Prostate gland (tissue), 2 donors: Measurements from ENCODE around the gene CMKLR1.

Experiments
- CTCF ChIP-seq, 4 experiments: fragments of 200-600 bp in 2 of 4; fragments of 450-650 bp in 2 of 4; sonication (generic) in 2 of 4; IDR thresholded peaks; 1 replicate in 3 of 4; 2 replicates in 1 of 4; pipeline ENCODE4 v1.5.1; 2016 to 2019; ENCODE audit warnings: antibody characterized with exemption in 4 of 4, mild to moderate bottlenecking in 2 of 4, moderate library complexity in 2 of 4
- POLR2AphosphoS5 ChIP-seq: sonication (generic); formaldehyde crosslinking; IDR thresholded peaks from one replicate; pipeline ENCODE4 v1.6.1; 2017; ENCODE audit warnings: antibody characterized with exemption

GRCh38 chr12:108374596-108375320 is 35.6 kb upstream of the CMKLR1 start:
- no peak for TF ChIP-seq CTCF (IDR thresholded peaks at IDR 0.05)
- TF ChIP-seq POLR2AphosphoS5 = no peak
